ENCODE measurements around the gene EOLA2. TPM values are rescaled to one million over a fixed set of nuclear protein-coding genes. Genes with fewer than 3 reads are reported as not detected.
"Not testable (repeated sequence)": the region's sequence is repeated elsewhere in the genome, so short reads cannot be mapped to it uniquely, and the experiment has no call there.

The EOLA2 gene
- total RNA-seq, 5 donors from 2014 or later (not counting 1 experiment from before 2014, with no cell fraction given), result 43.2 to 58.7 (median 48.5) TPM

DNA sequence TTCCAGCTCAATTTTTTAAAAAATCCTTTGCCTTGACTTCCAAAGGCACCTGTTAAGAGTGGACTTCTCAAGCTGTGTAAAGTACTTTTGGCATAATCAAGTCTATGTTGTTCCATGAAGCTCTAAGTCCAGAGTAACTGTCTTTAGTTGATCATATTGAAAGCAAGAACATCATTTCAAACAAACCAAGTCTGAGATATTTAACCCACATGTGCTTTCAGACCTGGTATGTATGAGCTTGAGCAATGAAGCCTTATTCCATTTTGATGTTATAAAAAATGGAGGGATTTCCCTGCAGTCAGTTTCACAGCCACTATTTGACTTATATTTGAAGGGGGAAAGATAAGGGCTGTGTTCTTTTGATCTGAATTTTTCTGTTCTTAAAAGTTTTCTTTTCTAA, 23.7 kb upstream of the EOLA2 start:
- ChIA-PET CTCF (interaction anchor here in 1 of 2 donors (0.6 to 0.8 kb wide), 2 partner anchors 16 to 1617 kb away, joined by 3 read pairs; no protein-coding TSS in a partner anchor), POLR2A (interaction anchor here in 1 of 2 donors (0.6 kb wide), 1 partner anchor 250 kb away, joined by 5 read pairs; no protein-coding TSS in a partner anchor)
- Mint-ChIP-seq H3K36me3 (peaks cover 21% of the 10 kb centered on the region), H3K4me1 (no peaks in the 10 kb centered on the region), H3K9me3 (no peaks in the 10 kb centered on the region), H3K27me3 (no peaks in the 10 kb centered on the region), H3K4me3 (no peak overlapping the region), H3K27ac (no peak overlapping the region)
- Histone ChIP-seq H3K27ac (ENCODE audit: low read length) (no peak overlapping the region), H3K4me3 (ENCODE audit: control insufficient read depth in 1 of 2, extremely low read depth in 1 of 2, low read length in 1 of 2) (no peak overlapping the region), H3K4me1 (ENCODE audit: control insufficient read depth in 1 of 2, extremely low read depth in 1 of 2, insufficient read depth in 2 of 2, low read length in 2 of 2) (no peaks in the 10 kb centered on the region), H3K36me3 (ENCODE audit: control insufficient read depth in 2 of 2, extremely low read depth in 1 of 2, insufficient read depth in 1 of 2, low read length in 1 of 2) (peaks cover 0 to 14% of the 10 kb centered on the region in 2 donors), H3K27me3 (replicated peaks in 1 of 2; ENCODE audit: control insufficient read depth in 2 of 2, extremely low read depth in 1 of 2, insufficient read depth in 2 of 2, low read length in 1 of 2) (no peaks in the 10 kb centered on the region), H3K9me3 (no peaks in the 10 kb centered on the region)
- no peak for DNase-seq
- ATAC-seq (replicated peaks in 1 of 4), result no peak

DNA sequence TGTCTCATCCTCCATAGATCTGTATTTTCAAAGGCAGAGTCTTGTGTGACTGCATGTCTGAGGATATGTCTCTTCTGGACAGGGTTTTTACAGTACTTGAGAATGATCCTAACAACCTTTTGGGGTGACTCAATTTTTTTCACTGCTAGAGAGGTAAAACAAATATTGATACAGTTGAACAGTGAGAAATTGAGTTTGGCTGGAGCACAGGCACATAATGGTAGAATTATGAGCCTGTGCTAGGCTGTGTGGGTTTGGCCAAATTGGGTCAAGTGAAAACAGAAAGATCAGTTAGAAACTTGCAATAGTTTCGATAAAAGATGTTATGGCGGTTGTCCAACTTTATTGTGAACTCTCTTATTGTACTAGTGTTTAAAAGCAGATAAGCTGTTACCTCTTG, 23.3 kb upstream of the EOLA2 start:
- H3K4me3 ChIP-seq (ENCODE audit: control insufficient read depth in 1 of 2, extremely low read depth in 1 of 2, low read length in 1 of 2), result no peak overlapping the region
- DNase-seq, result no peak
- no peak for ATAC-seq (replicated peaks in 1 of 4)
- ChIA-PET CTCF (interaction anchor here in 1 of 2 donors (0.8 kb wide), 1 partner anchor 17 kb away, joined by 3 read pairs; no protein-coding TSS in a partner anchor), POLR2A (interaction anchor here in 1 of 2 donors (0.6 kb wide), 1 partner anchor 251 kb away, joined by 5 read pairs; no protein-coding TSS in a partner anchor)
- H3K4me1 ChIP-seq (ENCODE audit: control insufficient read depth in 1 of 2, extremely low read depth in 1 of 2, insufficient read depth in 2 of 2, low read length in 2 of 2), result no peaks in the 10 kb centered on the region
- H3K27ac ChIP-seq (ENCODE audit: low read length), result no peak overlapping the region
- H3K9me3 ChIP-seq, result no peaks in the 10 kb centered on the region
- peaks cover 0 to 14% of the 10 kb centered on the region in 2 donors for H3K36me3 ChIP-seq (ENCODE audit: control insufficient read depth in 2 of 2, extremely low read depth in 1 of 2, insufficient read depth in 1 of 2, low read length in 1 of 2)
- Mint-ChIP-seq H3K9me3 (no peaks in the 10 kb centered on the region), H3K27me3 (no peaks in the 10 kb centered on the region), H3K4me3 (no peak overlapping the region), H3K4me1 (no peaks in the 10 kb centered on the region), H3K27ac (no peak overlapping the region), H3K36me3 (peaks cover 21% of the 10 kb centered on the region)
- H3K27me3 ChIP-seq (replicated peaks in 1 of 2; ENCODE audit: control insufficient read depth in 2 of 2, extremely low read depth in 1 of 2, insufficient read depth in 2 of 2, low read length in 1 of 2), result no peaks in the 10 kb centered on the region
- WGBS (ENCODE audit: insufficient coverage), result no CpG with 5 or more reads among the region's 2 CpGs

DNA sequence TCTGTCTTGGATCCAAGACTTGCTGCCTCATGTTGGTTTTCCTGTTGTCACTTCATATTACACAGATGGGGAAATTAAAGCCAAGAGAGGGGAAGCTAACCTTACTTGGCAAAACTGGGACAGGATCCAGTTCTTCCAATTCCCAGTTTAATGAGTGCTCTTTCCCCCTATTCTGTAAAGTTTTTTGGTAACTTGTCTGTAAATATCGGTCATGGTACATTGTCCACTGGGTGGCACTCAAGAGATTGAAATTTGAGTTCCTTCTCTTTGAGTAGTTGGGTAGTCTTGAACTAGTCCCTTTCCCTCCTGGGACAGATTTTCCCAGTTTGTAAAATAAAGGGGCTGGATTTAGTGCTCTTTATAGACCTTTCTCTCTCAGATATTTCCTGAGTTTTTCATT, 12.4 kb upstream of the EOLA2 start:
- H3K36me3 ChIP-seq (ENCODE audit: control insufficient read depth in 2 of 2, extremely low read depth in 1 of 2, insufficient read depth in 1 of 2, low read length in 1 of 2), result peaks cover 0 to 12% of the 10 kb centered on the region in 2 donors
- Mint-ChIP-seq H3K27ac (no peak overlapping the region), H3K27me3 (no peaks in the 10 kb centered on the region), H3K9me3 (no peaks in the 10 kb centered on the region), H3K36me3 (peaks cover 6% of the 10 kb centered on the region), H3K4me1 (peaks cover 0 to 1% (median 0%) of the 10 kb centered on the region in 3 donors), H3K4me3 (no peak overlapping the region)
- H3K9me3 ChIP-seq, result no peaks in the 10 kb centered on the region
- H3K4me1 ChIP-seq (ENCODE audit: control insufficient read depth in 1 of 2, extremely low read depth in 1 of 2, insufficient read depth in 2 of 2, low read length in 2 of 2), result no peaks in the 10 kb centered on the region
- no peak overlapping the region for H3K4me3 ChIP-seq (ENCODE audit: control insufficient read depth in 1 of 2, extremely low read depth in 1 of 2, low read length in 1 of 2)
- ATAC-seq (replicated peaks in 1 of 4), result peak in 1 of 4 experiments; percentile 29
- no peak overlapping the region for H3K27ac ChIP-seq (ENCODE audit: low read length)
- POLR2A ChIA-PET, result interaction anchor here in 1 of 2 donors (1.3 kb wide), 1 partner anchor 11 kb away, joined by 3 read pairs; no protein-coding TSS in a partner anchor
- no CpG with 5 or more reads among the region's 1 CpG for WGBS (ENCODE audit: insufficient coverage)
- CTCF ChIA-PET, result interaction anchor here in 1 of 2 donors (0.7 to 1.0 kb wide), 2 partner anchors 10 to 770 kb away, joined by 3 to 8 read pairs; no protein-coding TSS in a partner anchor
- H3K27me3 ChIP-seq (replicated peaks in 1 of 2; ENCODE audit: control insufficient read depth in 2 of 2, extremely low read depth in 1 of 2, insufficient read depth in 2 of 2, low read length in 1 of 2), result no peaks in the 10 kb centered on the region
- DNase-seq, result peak in 1 of 35 experiments; percentile 35

GRCh38 chrX:149949743-149950436, 11.6 kb upstream of the EOLA2 start:
- no peaks in the 10 kb centered on the region for H3K9me3 Mint-ChIP-seq
- Histone ChIP-seq H3K27me3 (replicated peaks in 1 of 2; ENCODE audit: control insufficient read depth in 2 of 2, extremely low read depth in 1 of 2, insufficient read depth in 2 of 2, low read length in 1 of 2) (no peaks in the 10 kb centered on the region), H3K9me3 (no peaks in the 10 kb centered on the region), H3K27ac (ENCODE audit: low read length) (no peak overlapping the region), H3K4me3 (ENCODE audit: control insufficient read depth in 1 of 2, extremely low read depth in 1 of 2, low read length in 1 of 2) (no peak overlapping the region), H3K36me3 (ENCODE audit: control insufficient read depth in 2 of 2, extremely low read depth in 1 of 2, insufficient read depth in 1 of 2, low read length in 1 of 2) (peaks cover 0 to 12% of the 10 kb centered on the region in 2 donors), H3K4me1 (ENCODE audit: control insufficient read depth in 1 of 2, extremely low read depth in 1 of 2, insufficient read depth in 2 of 2, low read length in 2 of 2) (no peaks in the 10 kb centered on the region)
- CTCF ChIA-PET, result interaction anchor here (0.7 to 1.2 kb wide), 3 partner anchors 10 to 771 kb away, joined by 3 to 8 read pairs (median 3); no protein-coding TSS in a partner anchor
- no peak for DNase-seq
- POLR2A ChIA-PET, result interaction anchor here in 1 of 2 donors (0.7 kb wide), 1 partner anchor 596 kb away, joined by 5 read pairs; no protein-coding TSS in a partner anchor
- no peak overlapping the region for H3K4me3 Mint-ChIP-seq
- no peaks in the 10 kb centered on the region for H3K27me3 Mint-ChIP-seq
- H3K36me3 Mint-ChIP-seq, result peaks cover 6% of the 10 kb centered on the region
- ATAC-seq (replicated peaks in 1 of 4), result no peak
- H3K4me1 Mint-ChIP-seq, result peaks cover 0 to 1% (median 0%) of the 10 kb centered on the region in 3 donors
- no CpG with 5 or more reads among the region's 6 CpGs for WGBS (ENCODE audit: insufficient coverage)
- no peak overlapping the region for H3K27ac Mint-ChIP-seq

DNA sequence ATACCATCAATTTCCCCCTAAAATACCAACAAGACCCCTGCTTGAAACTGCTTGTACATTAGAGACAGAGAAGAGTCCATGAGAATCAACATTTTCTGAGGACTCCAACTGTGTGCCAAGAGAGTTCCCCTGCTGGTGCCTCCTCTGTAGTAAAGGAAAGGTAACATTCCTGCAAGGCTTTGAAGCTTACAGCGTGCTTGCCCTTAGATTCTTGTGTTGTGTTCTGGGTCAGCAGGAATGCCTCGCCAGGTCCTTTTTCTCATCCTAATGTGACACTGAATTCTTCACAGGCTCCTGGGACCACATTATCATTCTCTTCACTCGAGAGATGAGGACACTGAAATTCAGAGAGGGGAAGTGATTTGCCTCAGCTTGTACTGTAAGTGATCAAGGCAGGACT, 9.7 kb upstream of the EOLA2 start:
- CTCF ChIA-PET, result no interaction called here
- Histone ChIP-seq H3K4me1 (ENCODE audit: control insufficient read depth in 1 of 2, extremely low read depth in 1 of 2, insufficient read depth in 2 of 2, low read length in 2 of 2) (no peaks in the 10 kb centered on the region), H3K27me3 (replicated peaks in 1 of 2; ENCODE audit: control insufficient read depth in 2 of 2, extremely low read depth in 1 of 2, insufficient read depth in 2 of 2, low read length in 1 of 2) (no peaks in the 10 kb centered on the region), H3K27ac (ENCODE audit: low read length) (no peak overlapping the region), H3K9me3 (no peaks in the 10 kb centered on the region), H3K36me3 (ENCODE audit: control insufficient read depth in 2 of 2, extremely low read depth in 1 of 2, insufficient read depth in 1 of 2, low read length in 1 of 2) (peaks cover 0 to 9% of the 10 kb centered on the region in 2 donors), H3K4me3 (ENCODE audit: control insufficient read depth in 1 of 2, extremely low read depth in 1 of 2, low read length in 1 of 2) (no peak overlapping the region)
- no peak for ATAC-seq (replicated peaks in 1 of 4)
- Mint-ChIP-seq H3K27me3 (no peaks in the 10 kb centered on the region), H3K36me3 (peaks cover 6% of the 10 kb centered on the region), H3K4me3 (no peak overlapping the region), H3K27ac (peak overlapping the region in 1 of 2 donors; percentile 9), H3K9me3 (no peaks in the 10 kb centered on the region), H3K4me1 (peaks cover 0 to 1% (median 0%) of the 10 kb centered on the region in 3 donors)
- DNase-seq, result no peak
- POLR2A ChIA-PET, result no interaction called here
- WGBS (ENCODE audit: insufficient coverage), result no CpG with 5 or more reads among the region's 3 CpGs

- H3K4me1 ChIP-seq (ENCODE audit: control insufficient read depth in 1 of 2, extremely low read depth in 1 of 2, insufficient read depth in 2 of 2, low read length in 2 of 2); H3K27me3 Mint-ChIP-seq; H3K9me3 ChIP-seq; H3K4me3 Mint-ChIP-seq; H3K4me1 Mint-ChIP-seq; ATAC-seq (replicated peaks in 1 of 4); H3K36me3 Mint-ChIP-seq; H3K27ac Mint-ChIP-seq; H3K27me3 ChIP-seq (replicated peaks in 1 of 2; ENCODE audit: control insufficient read depth in 2 of 2, extremely low read depth in 1 of 2, insufficient read depth in 2 of 2, low read length in 1 of 2); H3K9me3 Mint-ChIP-seq; DNase-seq; H3K36me3 ChIP-seq (ENCODE audit: control insufficient read depth in 2 of 2, extremely low read depth in 1 of 2, insufficient read depth in 1 of 2, low read length in 1 of 2); H3K4me3 ChIP-seq (ENCODE audit: control insufficient read depth in 1 of 2, extremely low read depth in 1 of 2, low read length in 1 of 2); CTCF ChIA-PET; POLR2A ChIA-PET; H3K27ac ChIP-seq (ENCODE audit: low read length): not testable (repeated sequence)
- no CpG with 5 or more reads among the region's 3 CpGs for WGBS (ENCODE audit: insufficient coverage)
Measured at GRCh38 chrX:149946932-149947331, 8.6 kb upstream of the EOLA2 start.
